GM21786 (cell line): ENCODE data around the gene DLL4.
"Not testable (repeated sequence)": the region's sequence is repeated elsewhere in the genome, so short reads cannot be mapped to it uniquely, and the experiment has no call there.

ENCODE experiments used
- ATAC-seq: cut with Tn5 transposase; IDR thresholded peaks from one replicate; pipeline ENCODE4 v1.9.1; 2021; ENCODE audit not compliant: unreplicated experiment

Gene DLL4

GRCh38 chr15:40957041-40957555, 28.0 kb downstream of the DLL4 start:
- no peak for ATAC-seq

GRCh38 chr15:40957581-40958051, 28.5 kb downstream of the DLL4 start:
- ATAC-seq = no peak

GRCh38 chr15:40958146-40958545, 29.0 kb downstream of the DLL4 start:
- no peak for ATAC-seq

- ATAC-seq = no peak
These were observed 29.6 kb downstream of the DLL4 start for GRCh38 chr15:40958723-40959122.

GRCh38 chr15:40959331-40960141, 30.4 kb downstream of the DLL4 start:
- no peak for ATAC-seq

- no peak for ATAC-seq
These were observed 31.2 kb downstream of the DLL4 start for GRCh38 chr15:40960151-40960885.

- no peak for ATAC-seq
These were observed 31.8 kb downstream of the DLL4 start for GRCh38 chr15:40960925-40961324.

GRCh38 chr15:40961740-40962139, 32.6 kb downstream of the DLL4 start:
- not testable (repeated sequence) for ATAC-seq

- ATAC-seq = not testable (repeated sequence)
These were observed 33.2 kb downstream of the DLL4 start for GRCh38 chr15:40962317-40962716.

GRCh38 chr15:40963201-40963600, 34.1 kb downstream of the DLL4 start:
- no peak for ATAC-seq

- ATAC-seq = no peak
These were observed 34.9 kb downstream of the DLL4 start for GRCh38 chr15:40964006-40964405.

- ATAC-seq = no peak
These were observed 35.5 kb downstream of the DLL4 start for GRCh38 chr15:40964634-40965033.

GRCh38 chr15:40968290-40969085, 39.3 kb downstream of the DLL4 start:
- ATAC-seq = no peak

- ATAC-seq = no peak
These were observed 40.2 kb downstream of the DLL4 start for GRCh38 chr15:40969363-40969762.

GRCh38 chr15:40974879-40975278, 45.7 kb downstream of the DLL4 start:
- ATAC-seq = no peak

GRCh38 chr15:40976819-40977218, 47.7 kb downstream of the DLL4 start:
- no peak for ATAC-seq

- no peak for ATAC-seq
These were observed 49.0 kb downstream of the DLL4 start for GRCh38 chr15:40978141-40978540.

GRCh38 chr15:40978562-40978961, 49.4 kb downstream of the DLL4 start:
- no peak for ATAC-seq

- ATAC-seq = no peak
These were observed 52.0 kb downstream of the DLL4 start for GRCh38 chr15:40981186-40981585.

GRCh38 chr15:40982855-40983254, 53.7 kb downstream of the DLL4 start:
- ATAC-seq = no peak

GRCh38 chr15:40984406-40984805, 55.3 kb downstream of the DLL4 start:
- ATAC-seq = no peak
